H9 (cell line): ENCODE data around the gene ETV3L. TPM values are rescaled to one million over a fixed set of nuclear protein-coding genes. Genes with fewer than 3 reads are reported as not detected.

Experiments used
- DNase-seq: peaks from one replicate; pipeline ENCODE4 v3.0.0-alpha.2; 2017
- H2AFZ ChIP-seq: one replicate; pipeline ENCODE4 v1.6.1; 2013; ENCODE audit warnings: mild to moderate bottlenecking, low read length, control low read depth, moderate library complexity
- H2AK5ac ChIP-seq: 2 replicates; pipeline ENCODE4 v1.6.1; 2013; ENCODE audit warnings: low read length, control low read depth, mixed read lengths; ENCODE audit not compliant: insufficient read length
- H2BK120ac ChIP-seq: one replicate; pipeline ENCODE4 v1.6.1; 2013; ENCODE audit warnings: low read depth, mild to moderate bottlenecking, low read length, control low read depth, inconsistent platforms; ENCODE audit not compliant: poor library complexity, severe bottlenecking
- H2BK12ac ChIP-seq: 2 replicates; pipeline ENCODE4 v1.6.1; 2013; ENCODE audit warnings: low read length, control low read depth, mixed read lengths, low read depth; ENCODE audit not compliant: insufficient read length
- H2BK15ac ChIP-seq: 2 replicates; pipeline ENCODE4 v1.6.1; 2013; ENCODE audit warnings: low read depth, low read length, control low read depth
- H2BK20ac ChIP-seq: one replicate; pipeline ENCODE4 v1.6.1; 2013; ENCODE audit warnings: low read depth, mild to moderate bottlenecking, low read length, control low read depth, inconsistent platforms; ENCODE audit not compliant: poor library complexity, severe bottlenecking
- H2BK5ac ChIP-seq: 2 replicates; pipeline ENCODE4 v1.6.1; 2013; ENCODE audit warnings: low read length, control low read depth, mixed read lengths; ENCODE audit not compliant: insufficient read length
- H3K14ac ChIP-seq: 2 replicates; pipeline ENCODE4 v1.6.1; 2013; ENCODE audit warnings: low read length, control low read depth; ENCODE audit not compliant: insufficient read depth
- H3K18ac ChIP-seq: 2 replicates; pipeline ENCODE4 v1.6.1; 2013; ENCODE audit warnings: low read depth, mild to moderate bottlenecking, mixed read lengths, low read length, control low read depth; ENCODE audit not compliant: insufficient read length
- H3K23ac ChIP-seq: 2 replicates; pipeline ENCODE4 v1.6.1; 2013; ENCODE audit warnings: low read length, control low read depth, mixed read lengths, low read depth; ENCODE audit not compliant: insufficient read length
- H3K23me2 ChIP-seq: 2 replicates; pipeline ENCODE4 v1.6.1; 2013; ENCODE audit warnings: low read depth, mild to moderate bottlenecking, mixed read lengths, low read length, control low read depth; ENCODE audit not compliant: insufficient read length, poor library complexity, severe bottlenecking
- H3K27ac ChIP-seq: 2 replicates; pipeline ENCODE4 v1.5.1; 2013; ENCODE audit warnings: low read length, control low read depth, mixed read lengths, low read depth; ENCODE audit not compliant: insufficient read length
- H3K27me3 ChIP-seq: 2 replicates; pipeline ENCODE4 v1.6.1; 2013; ENCODE audit warnings: low read length, control low read depth, inconsistent platforms; ENCODE audit not compliant: insufficient read depth
- H3K4ac ChIP-seq: 2 replicates; pipeline ENCODE4 v1.6.1; 2013; ENCODE audit warnings: low read depth, mild to moderate bottlenecking, control low read depth, inconsistent platforms, low read length, moderate library complexity
- H3K4me1 ChIP-seq: 2 replicates; pipeline ENCODE4 v1.6.1; 2013; ENCODE audit warnings: low read length, control low read depth, inconsistent platforms; ENCODE audit not compliant: insufficient read depth
- H3K4me2 ChIP-seq: 2 replicates; pipeline ENCODE4 v1.6.1; 2013; ENCODE audit warnings: low read length, control low read depth, mixed read lengths; ENCODE audit not compliant: insufficient read length, insufficient read depth
- H3K56ac ChIP-seq: 2 replicates; pipeline ENCODE4 v1.6.1; 2013; ENCODE audit warnings: low read depth, mild to moderate bottlenecking, mixed read lengths, low read length, control low read depth; ENCODE audit not compliant: insufficient read length
- H3K79me1 ChIP-seq: 2 replicates; pipeline ENCODE4 v1.6.1; 2013; ENCODE audit warnings: low read depth, mild to moderate bottlenecking, moderate library complexity, low read length, control low read depth, inconsistent platforms; ENCODE audit not compliant: insufficient read depth, poor library complexity, severe bottlenecking
- H3K79me2 ChIP-seq: 2 replicates; pipeline ENCODE4 v1.6.1; 2013; ENCODE audit warnings: low read length, control low read depth, inconsistent platforms; ENCODE audit not compliant: insufficient read depth
- H3K9ac ChIP-seq: 2 replicates; pipeline ENCODE4 v1.6.1; 2013; ENCODE audit warnings: low read length, control low read depth, mixed read lengths; ENCODE audit not compliant: insufficient read length; ENCODE audit errors: extremely low read depth
- H3K9me3 ChIP-seq: one replicate; pipeline ENCODE4 v1.6.1; 2013; ENCODE audit warnings: low read depth, low read length, inconsistent platforms; ENCODE audit not compliant: control insufficient read depth
- H3T11ph ChIP-seq: one replicate; pipeline ENCODE4 v1.6.1; 2013; ENCODE audit warnings: mild to moderate bottlenecking, low read length, control low read depth, inconsistent platforms
- H4K20me1 ChIP-seq: one replicate; pipeline ENCODE4 v1.6.1; 2013; ENCODE audit not compliant: control insufficient read depth, insufficient read length, insufficient read depth
- H4K5ac ChIP-seq: 2 replicates; pipeline ENCODE4 v1.6.1; 2013; ENCODE audit warnings: low read depth, mild to moderate bottlenecking, mixed read lengths, low read length, control low read depth; ENCODE audit not compliant: insufficient read length
- H4K8ac ChIP-seq: replicated peaks from 2 replicates; pipeline ENCODE4 v1.6.1; 2013; ENCODE audit warnings: low read length, control low read depth, mixed read lengths, low read depth; ENCODE audit not compliant: insufficient read length
- H4K91ac ChIP-seq: 2 replicates; pipeline ENCODE4 v1.6.1; 2013; ENCODE audit warnings: low read depth, mild to moderate bottlenecking, moderate library complexity, mixed read lengths, low read length, control low read depth; ENCODE audit not compliant: insufficient read length
- H3K27ac Mint-ChIP-seq, 3 experiments: 2 replicates in 2 of 3; 3 replicates in 1 of 3; pipeline ENCODE4 v1.8.0; 2020 to 2021; ENCODE audit warnings: mixed read lengths in 3 of 3, mild to moderate bottlenecking in 1 of 3, moderate library complexity in 1 of 3
- H3K27me3 Mint-ChIP-seq: 2 replicates; pipeline ENCODE4 v1.8.0; 2021; ENCODE audit warnings: low read depth, mild to moderate bottlenecking, moderate library complexity, mixed read lengths
- H3K36me3 Mint-ChIP-seq, 3 experiments: 2 replicates in 2 of 3; 3 replicates in 1 of 3; pipeline ENCODE4 v1.8.0; 2020 to 2021; ENCODE audit warnings: low read depth in 3 of 3, mixed read lengths in 3 of 3; ENCODE audit not compliant: insufficient read depth in 1 of 3
- H3K4me1 Mint-ChIP-seq, 2 experiments: 2 replicates each; pipeline ENCODE4 v1.8.0; 2020; ENCODE audit warnings: mixed read lengths in 2 of 2
- H3K4me3 Mint-ChIP-seq, 2 experiments: 2 replicates in 1 of 2; 3 replicates in 1 of 2; pipeline ENCODE4 v1.8.0; 2020 to 2021; ENCODE audit warnings: mild to moderate bottlenecking in 2 of 2, mixed read lengths in 2 of 2, moderate library complexity in 1 of 2
- H3K9me3 Mint-ChIP-seq, 2 experiments: 2 replicates in 1 of 2; 3 replicates in 1 of 2; pipeline ENCODE4 v1.8.0; 2020; ENCODE audit warnings: mild to moderate bottlenecking in 2 of 2, mixed read lengths in 2 of 2, moderate library complexity in 1 of 2
- WGBS: extraction: QIAGEN DNeasy Blood & Tissue Kit; methylation state at CpG from one replicate; pipeline ENCODE4 v1.1.7; 2013; ENCODE audit warnings: missing lambda C conversion rate, low lambda C conversion rate, mixed read lengths; ENCODE audit not compliant: insufficient read length; ENCODE audit errors: extremely low coverage; 5-methylcytosine and 5-hydroxymethylcytosine counted together
- total RNA-seq: library from RNA; stranded (reverse); gene quantifications from 2 replicates; pipeline ENCODE4 v1.2.1, GENCODE V29; 2021
- TF ChIP-seq, protein P1 (sequence below): fragments of 200-600 bp; sonication (generic); conservative IDR thresholded peaks from 3 replicates; pipeline ENCODE4 v1.8.0; 2021; ENCODE audit warnings: antibody characterized with exemption, mild to moderate bottlenecking

Gene ETV3L
- total RNA-seq, 1 experiment from 2014 or later: 0.96 TPM

- no peak overlapping the region for H3K23ac ChIP-seq
- Mint-ChIP-seq H3K9me3 (no peaks in the 10 kb centered on the region), H3K36me3 (peaks cover 30 to 60% (median 59%) of the 10 kb centered on the region in 3 experiments; a peak in 6 of 7 replicates), H3K27ac (no peak overlapping the region; a peak in 1 of 7 replicates), H3K27me3 (no peaks in the 10 kb centered on the region), H3K4me1 (peaks cover 28 to 30% of the 10 kb centered on the region in 2 experiments), H3K4me3 (no peak overlapping the region)
- no peak overlapping the region for H2BK20ac ChIP-seq
- H3K23me2 ChIP-seq: peaks cover 13% of the 10 kb centered on the region
- H4K91ac ChIP-seq: no peak overlapping the region
- H3K79me1 ChIP-seq: peaks cover 10% of the 10 kb centered on the region
- TF ChIP-seq, protein P1, sequence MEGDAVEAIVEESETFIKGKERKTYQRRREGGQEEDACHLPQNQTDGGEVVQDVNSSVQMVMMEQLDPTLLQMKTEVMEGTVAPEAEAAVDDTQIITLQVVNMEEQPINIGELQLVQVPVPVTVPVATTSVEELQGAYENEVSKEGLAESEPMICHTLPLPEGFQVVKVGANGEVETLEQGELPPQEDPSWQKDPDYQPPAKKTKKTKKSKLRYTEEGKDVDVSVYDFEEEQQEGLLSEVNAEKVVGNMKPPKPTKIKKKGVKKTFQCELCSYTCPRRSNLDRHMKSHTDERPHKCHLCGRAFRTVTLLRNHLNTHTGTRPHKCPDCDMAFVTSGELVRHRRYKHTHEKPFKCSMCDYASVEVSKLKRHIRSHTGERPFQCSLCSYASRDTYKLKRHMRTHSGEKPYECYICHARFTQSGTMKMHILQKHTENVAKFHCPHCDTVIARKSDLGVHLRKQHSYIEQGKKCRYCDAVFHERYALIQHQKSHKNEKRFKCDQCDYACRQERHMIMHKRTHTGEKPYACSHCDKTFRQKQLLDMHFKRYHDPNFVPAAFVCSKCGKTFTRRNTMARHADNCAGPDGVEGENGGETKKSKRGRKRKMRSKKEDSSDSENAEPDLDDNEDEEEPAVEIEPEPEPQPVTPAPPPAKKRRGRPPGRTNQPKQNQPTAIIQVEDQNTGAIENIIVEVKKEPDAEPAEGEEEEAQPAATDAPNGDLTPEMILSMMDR: no peak
- H3K27ac ChIP-seq: no peak overlapping the region
- H3K4me2 ChIP-seq: no peak overlapping the region
- no peaks in the 10 kb centered on the region for H4K20me1 ChIP-seq
- no peak overlapping the region for H2BK15ac ChIP-seq
- H2BK12ac ChIP-seq: no peak overlapping the region
- no peak overlapping the region for H3T11ph ChIP-seq
- no peak overlapping the region for H4K8ac ChIP-seq
- H3K14ac ChIP-seq: no peak overlapping the region
- peaks cover 4% of the 10 kb centered on the region; the same call in 1 of the 2 replicates for H3K4me1 ChIP-seq
- no peaks in the 10 kb centered on the region for H3K27me3 ChIP-seq
- DNase-seq: no peak
- no CpG with 5 or more reads among the region's 2 CpGs for WGBS
- no peak overlapping the region for H2AK5ac ChIP-seq
- no peak overlapping the region for H2BK120ac ChIP-seq
- H2BK5ac ChIP-seq: no peak overlapping the region
- H3K56ac ChIP-seq: no peak overlapping the region
- no peaks in the 10 kb centered on the region for H3K9me3 ChIP-seq
- no peak overlapping the region for H3K18ac ChIP-seq
- no peak overlapping the region for H3K9ac ChIP-seq
- peaks cover 10% of the 10 kb centered on the region; the same call in 1 of the 2 replicates for H3K79me2 ChIP-seq
- H3K4ac ChIP-seq: no peak overlapping the region
- no peak overlapping the region for H4K5ac ChIP-seq
- H2AFZ ChIP-seq: no peak overlapping the region
These were observed 35.5 kb upstream of the ETV3L start for GRCh38 chr1:157135070-157135469.
